Activated gamma-delta T cell treated with anti-CD3 and anti-CD28 coated beads, Interleukin-2, amount 50 U/mL, for 16 hours (primary cell): Measurements from ENCODE around the gene RAP1A.
"Not testable (repeated sequence)": the region's sequence is repeated elsewhere in the genome, so short reads cannot be mapped to it uniquely, and the experiment has no call there.

Experiments
- DNase-seq: peaks from one replicate; pipeline ENCODE4 v3.0.0-alpha.2; 2020; ENCODE audit warnings: low read depth

RAP1A gene

DNA sequence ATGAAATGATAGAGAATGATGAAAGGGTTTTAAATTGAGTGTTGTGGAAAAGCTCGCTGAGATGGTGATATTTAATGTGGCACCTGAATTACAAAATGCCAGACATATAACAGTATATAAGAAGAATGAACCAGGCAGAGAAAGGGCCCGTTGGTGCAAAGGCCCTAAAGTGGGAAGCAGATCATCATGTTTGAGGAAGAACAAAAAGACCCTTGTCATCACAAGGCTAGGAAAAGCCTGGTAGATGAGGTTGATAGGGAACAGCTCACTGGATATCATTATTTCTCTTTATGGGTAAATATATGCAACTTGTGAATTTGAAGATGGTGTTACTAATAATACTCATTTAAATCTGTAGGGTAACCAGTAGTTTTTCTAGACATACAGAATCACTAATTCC lies 11.0 kb downstream of the RAP1A start:
- DNase-seq: no peak

DNA sequence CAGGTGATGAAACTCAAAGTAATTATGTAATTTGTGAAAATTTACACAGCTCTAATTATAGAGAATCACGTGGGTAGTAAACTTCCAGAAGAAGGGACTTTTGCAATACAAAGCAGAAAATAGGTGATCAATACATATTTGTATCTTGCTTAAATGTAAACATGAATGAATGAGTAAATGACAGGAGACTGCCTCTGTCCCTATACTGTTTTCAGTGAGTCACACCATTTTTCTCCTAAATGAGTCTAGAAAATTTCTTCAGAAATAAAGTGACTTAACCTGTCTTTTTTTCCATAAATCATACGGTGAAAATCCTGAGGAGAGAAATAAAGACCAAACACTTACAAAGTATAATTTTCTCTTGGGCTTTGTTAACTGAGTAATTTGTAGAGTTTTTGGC lies 11.9 kb downstream of the RAP1A start:
- no peak for DNase-seq

- not testable (repeated sequence) for DNase-seq
Observed at GRCh38 chr1:111632771-111633170, 13.2 kb downstream of the RAP1A start.

- DNase-seq: no peak
Observed at GRCh38 chr1:111633736-111634247, 14.2 kb downstream of the RAP1A start.

DNA sequence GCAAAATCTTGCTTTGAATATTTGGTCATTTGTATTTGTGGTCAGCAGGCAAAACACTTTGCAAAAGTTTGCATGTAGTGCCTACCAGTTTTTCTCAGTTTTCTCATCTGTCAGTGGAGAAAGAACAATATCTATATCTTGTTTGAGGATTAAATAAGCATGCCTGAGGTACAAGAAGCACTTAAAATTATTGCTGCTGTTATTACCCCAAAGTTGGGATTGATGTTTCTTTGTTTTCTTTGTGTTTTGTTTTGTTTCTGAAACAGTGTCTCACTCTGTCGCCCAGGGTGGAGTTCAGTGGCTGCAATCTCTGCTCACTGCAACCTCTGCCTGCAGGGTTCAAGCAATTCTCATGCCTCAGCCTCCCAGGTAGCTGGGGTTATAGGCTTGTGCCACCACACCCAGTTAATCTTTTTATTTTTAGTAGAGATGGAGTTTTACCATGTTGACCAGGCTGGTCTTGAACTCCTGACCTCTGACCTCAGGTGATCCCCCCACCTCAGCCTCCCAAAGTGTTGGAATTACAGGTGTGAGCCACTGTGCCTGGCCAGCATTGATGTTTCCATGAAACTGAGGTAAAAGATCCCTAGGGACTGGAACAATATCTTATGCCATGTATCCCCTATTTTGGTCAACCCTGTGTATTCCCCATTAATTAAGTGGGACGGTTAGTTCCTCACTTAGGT lies 15.9 kb downstream of the RAP1A start:
- no peak for DNase-seq

DNA sequence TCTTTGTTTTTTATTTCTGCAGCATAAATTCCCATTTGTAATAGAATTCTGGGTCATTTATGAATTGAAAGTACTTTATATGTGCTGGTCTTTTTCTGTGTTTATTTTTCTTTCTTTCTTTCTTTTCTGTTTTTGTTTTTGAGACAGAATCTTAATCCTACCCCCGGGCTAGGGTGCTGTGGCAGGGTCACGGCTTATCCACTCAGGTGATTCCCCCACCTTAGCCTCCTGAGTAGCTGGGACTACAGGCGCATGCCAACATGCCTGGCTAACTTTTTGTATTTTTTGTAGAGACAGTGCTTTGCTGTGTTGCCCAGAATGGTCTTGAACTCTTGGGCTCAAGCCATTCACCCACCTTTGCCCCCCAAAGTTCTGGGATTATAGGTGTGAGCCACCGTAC lies 18.7 kb downstream of the RAP1A start:
- no peak for DNase-seq

GRCh38 chr1:111639602-111640198 lies 20.1 kb downstream of the RAP1A start:
- DNase-seq: no peak

DNA sequence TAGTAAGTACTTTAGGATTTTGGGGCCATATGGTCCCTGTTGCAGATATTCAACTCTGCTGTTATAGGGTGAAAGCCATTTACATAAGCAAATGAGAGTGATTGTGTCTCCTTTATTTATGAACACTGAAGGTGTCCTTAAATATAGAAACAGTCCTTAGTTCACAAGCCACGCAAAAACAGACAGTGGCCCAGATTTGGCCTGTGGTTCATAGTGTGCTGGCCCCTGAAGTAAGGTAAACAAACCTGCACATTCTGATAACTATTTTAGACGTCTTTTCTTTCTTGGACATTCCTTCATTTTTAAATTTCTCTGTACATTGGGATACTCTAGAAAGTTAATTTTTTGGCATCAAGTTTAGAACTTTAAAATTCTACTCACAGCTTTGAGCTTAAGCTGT lies 23.5 kb downstream of the RAP1A start:
- DNase-seq: no peak

DNA sequence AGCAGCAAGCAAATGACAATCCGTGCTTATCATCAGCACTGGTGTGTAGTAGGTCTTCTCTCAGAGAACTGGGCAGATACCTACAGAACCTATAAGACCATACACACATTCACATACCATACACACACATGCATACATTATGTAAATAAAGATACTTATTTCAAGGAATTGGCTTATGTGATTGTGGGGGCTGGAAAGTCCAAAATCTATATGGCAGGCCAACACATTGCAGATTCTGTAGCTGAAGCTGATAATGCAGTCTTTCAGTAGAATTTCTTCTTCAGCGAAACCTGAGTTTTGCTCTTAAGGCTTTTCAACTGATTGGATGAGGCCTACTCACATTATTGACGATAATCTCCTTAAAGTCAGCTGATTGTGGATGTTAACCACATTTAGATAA lies 24.1 kb downstream of the RAP1A start:
- DNase-seq: no peak

DNA sequence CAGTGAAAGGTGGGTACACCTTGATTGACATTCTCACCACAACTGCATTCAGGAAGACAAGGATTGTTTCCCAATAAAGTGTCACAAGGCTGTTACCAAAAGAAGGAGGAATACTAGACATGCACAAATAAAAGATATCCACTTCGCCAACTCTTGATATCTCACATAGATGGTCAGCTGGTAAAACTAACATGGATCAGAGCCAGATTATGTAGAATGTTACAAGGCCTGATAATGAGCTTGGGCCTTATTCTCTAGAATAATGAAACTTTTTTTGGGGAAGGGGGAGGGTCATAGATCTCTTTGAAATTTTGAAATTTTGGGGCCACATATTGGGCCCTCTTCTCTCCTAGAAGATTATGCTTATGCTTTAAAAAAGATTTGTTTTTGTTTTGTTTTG lies 24.9 kb downstream of the RAP1A start:
- no peak for DNase-seq

- DNase-seq: no peak
Observed at GRCh38 chr1:111647736-111648135, 28.1 kb downstream of the RAP1A start.

DNA sequence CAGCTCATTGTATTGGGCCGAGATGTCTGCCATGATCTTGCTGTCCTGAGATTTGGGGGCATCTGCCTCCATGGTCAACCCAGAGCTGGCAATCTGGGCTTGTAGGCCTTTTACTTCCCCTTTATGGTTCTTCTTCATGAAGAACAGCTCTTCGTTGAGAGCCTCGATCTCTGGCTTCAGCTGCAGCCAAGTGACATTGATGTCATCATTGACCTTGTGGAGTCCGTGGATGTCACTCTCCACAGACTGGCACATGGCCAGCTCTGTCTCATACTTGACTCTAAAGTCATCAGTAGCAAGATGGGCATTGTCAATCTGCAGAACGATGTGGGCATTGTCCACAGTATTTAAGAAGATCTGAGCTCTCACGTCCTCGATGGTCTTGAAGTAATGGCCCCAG lies 29.2 kb downstream of the RAP1A start:
- no peak for DNase-seq

DNA sequence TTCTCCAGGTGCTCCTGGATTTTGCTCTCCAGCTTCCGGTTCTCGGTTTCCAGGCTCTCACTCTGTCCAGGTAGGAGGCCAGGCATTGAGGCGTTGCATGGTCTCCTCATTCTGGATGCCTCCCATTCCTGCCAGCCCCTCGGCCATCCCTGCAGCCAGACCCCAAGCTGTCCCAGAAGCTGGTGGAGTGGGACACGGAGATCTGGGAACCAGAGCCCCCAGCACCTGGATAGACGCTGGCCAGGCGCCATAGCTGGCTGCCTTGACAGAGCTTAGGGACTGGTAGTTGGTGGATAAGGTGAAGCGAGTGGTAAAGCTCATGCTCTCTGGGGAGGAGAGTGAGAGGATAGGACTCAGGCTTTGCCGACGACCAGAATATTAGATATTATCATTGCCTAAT lies 29.6 kb downstream of the RAP1A start:
- no peak for DNase-seq

DNA sequence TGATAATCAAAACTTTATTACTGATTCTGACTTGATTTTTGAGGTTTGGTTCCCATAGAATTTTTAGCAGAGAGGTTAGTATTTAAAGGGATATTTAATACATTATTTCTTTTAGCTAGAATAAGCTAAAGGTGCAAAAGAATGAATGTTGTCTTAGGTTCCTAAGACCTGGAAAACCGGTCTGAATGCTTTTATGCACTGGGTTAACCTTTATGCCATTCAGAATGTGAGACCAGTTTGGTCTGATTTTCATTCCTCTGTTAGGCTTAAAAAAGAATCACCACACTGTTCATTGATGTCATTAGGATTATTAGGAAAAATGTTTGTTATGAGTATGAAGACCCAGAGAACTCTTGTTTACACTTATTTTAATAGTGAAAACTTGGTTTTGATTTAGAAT lies 30.1 kb downstream of the RAP1A start:
- DNase-seq: no peak

GRCh38 chr1:111653709-111654108 lies 34.1 kb downstream of the RAP1A start:
- no peak for DNase-seq

- no peak for DNase-seq
Observed at GRCh38 chr1:111654839-111655238, 35.2 kb downstream of the RAP1A start.

- DNase-seq: no peak
Observed at GRCh38 chr1:111656086-111657017, 36.8 kb downstream of the RAP1A start.

DNA sequence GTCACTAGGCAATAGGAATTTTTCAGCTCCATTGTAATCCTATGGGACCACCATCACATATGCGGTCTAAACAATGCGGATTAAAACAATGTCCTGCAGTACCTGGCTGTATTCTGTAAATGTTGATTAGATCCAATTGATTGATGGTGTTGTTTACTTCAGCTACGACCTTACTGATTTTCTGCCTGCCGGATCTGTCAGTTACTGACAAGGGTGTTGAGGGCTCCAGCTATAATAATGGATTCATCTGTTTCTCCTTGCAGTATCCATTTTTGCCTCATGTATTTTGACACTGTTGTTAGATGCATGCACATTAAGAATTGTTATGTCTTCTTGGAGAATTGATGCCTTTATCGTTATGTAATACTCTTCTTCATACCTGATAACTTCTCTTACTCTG lies 39.0 kb downstream of the RAP1A start:
- no peak for DNase-seq

DNA sequence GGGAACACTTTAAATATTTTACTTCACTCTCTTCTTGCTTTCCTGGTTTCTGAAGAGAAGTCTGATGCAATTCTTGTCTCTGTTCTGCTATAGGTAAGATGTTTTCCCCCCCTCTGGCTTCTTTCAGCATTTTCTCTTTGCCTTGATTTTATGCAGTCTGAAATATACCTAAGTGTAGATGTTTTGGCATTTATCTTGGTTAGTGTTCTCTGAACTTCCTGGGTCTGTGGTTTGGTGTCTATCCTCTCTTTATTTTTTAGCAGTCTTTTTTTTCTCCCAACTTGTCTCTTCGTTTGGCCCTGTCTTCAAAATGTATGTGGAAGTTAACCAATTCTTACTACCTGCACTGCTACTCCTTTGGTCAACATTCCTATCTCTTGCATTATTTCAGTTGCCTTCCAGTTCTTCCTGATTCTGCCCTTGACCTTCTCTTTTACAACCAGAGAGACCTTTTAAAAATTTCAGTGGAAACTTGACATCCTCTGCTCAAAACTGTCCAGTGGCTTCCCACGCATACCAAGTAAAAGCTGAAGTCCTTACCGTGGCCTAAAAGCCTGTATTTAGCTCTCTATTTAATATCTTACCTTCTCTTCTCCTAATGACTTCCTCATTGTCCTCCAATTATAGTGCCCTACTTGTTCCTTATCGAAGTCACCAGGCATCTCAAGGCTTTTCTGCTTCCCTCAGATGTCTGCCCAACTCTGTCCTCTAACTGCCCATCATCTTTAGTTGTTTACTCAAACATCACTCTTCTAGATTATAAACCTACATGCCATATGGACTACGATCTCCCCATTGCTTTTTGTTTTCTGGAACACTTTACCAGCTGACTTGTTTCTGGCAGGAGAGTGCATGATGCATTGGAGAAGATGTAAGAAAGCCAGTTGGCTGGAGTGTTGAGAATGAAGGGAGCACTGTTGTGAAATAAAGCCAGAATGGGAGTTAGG lies 40.9 kb downstream of the RAP1A start:
- no peak for DNase-seq

- DNase-seq: no peak
Observed at GRCh38 chr1:111664652-111665051, 45.1 kb downstream of the RAP1A start.

- no peak for DNase-seq
Observed at GRCh38 chr1:111665497-111665896, 45.9 kb downstream of the RAP1A start.

GRCh38 chr1:111666828-111667227 lies 47.2 kb downstream of the RAP1A start:
- no peak for DNase-seq
